ENCODE results near the gene C4A.
"Not testable (repeated sequence)": the region's sequence is repeated elsewhere in the genome, so short reads cannot be mapped to it uniquely, and the experiment has no call there.

Gene C4A

DNA sequence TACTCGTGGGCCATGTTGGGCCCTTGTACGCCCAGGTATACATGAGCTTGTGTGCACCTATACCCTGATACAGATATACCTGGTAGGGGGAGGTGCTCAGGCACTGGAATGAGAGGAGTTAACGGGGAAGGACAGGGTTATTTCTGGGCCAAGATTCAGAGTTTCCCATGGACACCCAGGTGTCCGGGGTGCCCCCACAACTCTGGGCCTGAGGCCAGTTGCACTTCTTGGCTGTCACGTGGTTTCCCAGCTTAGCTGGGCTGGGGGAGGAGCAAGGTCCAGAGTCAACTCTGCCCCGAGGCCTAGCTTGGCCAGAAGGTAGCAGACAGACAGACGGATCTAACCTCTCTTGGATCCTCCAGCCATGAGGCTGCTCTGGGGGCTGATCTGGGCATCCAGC, at the start of gene C4A:
C4A (plus strand) TSS at position 314 of the 400 bp plus-strand sequence; CDS start at position 365, 51 bp downstream.
- ATAC-seq; H3K36me3 Mint-ChIP-seq (ENCODE audit: low read depth); H3K27me3 Mint-ChIP-seq; H3K9me3 Mint-ChIP-seq; H3K4me1 Mint-ChIP-seq; H3K4me3 Mint-ChIP-seq; DNase-seq; H3K27ac Mint-ChIP-seq: not testable (repeated sequence)

DNA sequence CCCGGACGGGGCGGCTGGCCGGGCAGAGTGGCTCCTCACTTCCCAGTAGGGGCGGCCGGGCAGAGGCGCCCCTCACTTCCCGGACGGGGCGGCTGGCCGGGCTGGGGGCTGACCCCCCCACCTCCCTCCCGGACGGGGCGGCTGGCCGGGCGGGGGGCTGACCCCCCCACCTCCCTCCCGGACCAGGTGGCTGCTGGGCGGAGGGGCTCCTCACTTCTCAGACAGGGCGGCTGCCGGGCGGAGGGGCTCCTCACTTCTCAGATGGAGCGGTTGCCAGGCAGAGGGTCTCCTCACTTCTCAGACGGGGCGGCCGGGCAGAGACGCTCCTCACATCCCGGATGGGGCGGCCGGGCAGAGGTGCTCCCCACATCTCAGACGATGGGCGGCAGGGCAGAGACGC, 49.7 kb upstream of the C4A start:
- not testable (repeated sequence) for DNase-seq; H3K36me3 Mint-ChIP-seq (ENCODE audit: low read depth); H3K27me3 Mint-ChIP-seq; H3K4me3 Mint-ChIP-seq; H3K27ac Mint-ChIP-seq; ATAC-seq; H3K4me1 Mint-ChIP-seq; H3K9me3 Mint-ChIP-seq

DNA sequence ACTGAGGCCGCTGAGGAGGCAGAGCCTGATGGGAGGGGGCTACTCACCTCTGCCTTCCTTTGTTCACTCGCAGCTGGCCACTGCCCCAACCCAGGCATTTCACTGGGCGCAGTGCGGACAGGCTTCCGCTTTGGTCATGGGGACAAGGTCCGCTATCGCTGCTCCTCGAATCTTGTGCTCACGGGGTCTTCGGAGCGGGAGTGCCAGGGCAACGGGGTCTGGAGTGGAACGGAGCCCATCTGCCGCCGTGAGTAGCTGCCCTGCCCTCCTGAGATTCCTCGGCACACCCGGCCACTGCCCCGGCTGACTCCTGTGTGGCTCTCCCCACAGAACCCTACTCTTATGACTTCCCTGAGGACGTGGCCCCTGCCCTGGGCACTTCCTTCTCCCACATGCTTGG, 48.3 kb upstream of the C4A start:
- DNase-seq (no peak), ATAC-seq (no peak)
- Mint-ChIP-seq H3K9me3 (no peaks in the 10 kb centered on the region), H3K36me3 (ENCODE audit: low read depth) (no peaks in the 10 kb centered on the region), H3K4me1 (no peaks in the 10 kb centered on the region), H3K4me3 (no peak overlapping the region), H3K27me3 (no peaks in the 10 kb centered on the region), H3K27ac (no peak overlapping the region)

DNA sequence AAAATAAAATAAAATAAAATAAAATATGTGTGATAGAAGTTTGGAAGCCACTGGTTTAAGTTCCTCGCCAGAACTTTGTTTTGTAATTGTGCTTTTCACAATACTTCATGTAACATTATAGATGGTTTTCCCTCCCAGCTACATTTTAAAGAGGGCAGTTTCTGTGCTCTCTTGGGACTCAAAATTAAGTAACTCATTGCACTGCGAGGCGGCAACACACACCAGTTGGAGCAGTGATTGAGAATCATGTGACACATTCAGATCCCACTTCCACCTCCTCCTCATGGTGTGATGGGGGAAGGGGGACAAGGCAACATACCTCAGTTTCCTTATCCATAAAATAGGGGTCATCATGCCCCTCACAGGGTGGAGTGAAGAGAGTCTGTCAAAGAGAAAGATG, 46.8 kb upstream of the C4A start:
- no peak overlapping the region for H3K4me3 Mint-ChIP-seq
- no peaks in the 10 kb centered on the region for H3K27me3 Mint-ChIP-seq
- no peak overlapping the region for H3K27ac Mint-ChIP-seq
- no peaks in the 10 kb centered on the region for H3K9me3 Mint-ChIP-seq
- DNase-seq (no peak), ATAC-seq (no peak)
- H3K36me3 Mint-ChIP-seq (ENCODE audit: low read depth): no peaks in the 10 kb centered on the region
- H3K4me1 Mint-ChIP-seq: no peaks in the 10 kb centered on the region

DNA sequence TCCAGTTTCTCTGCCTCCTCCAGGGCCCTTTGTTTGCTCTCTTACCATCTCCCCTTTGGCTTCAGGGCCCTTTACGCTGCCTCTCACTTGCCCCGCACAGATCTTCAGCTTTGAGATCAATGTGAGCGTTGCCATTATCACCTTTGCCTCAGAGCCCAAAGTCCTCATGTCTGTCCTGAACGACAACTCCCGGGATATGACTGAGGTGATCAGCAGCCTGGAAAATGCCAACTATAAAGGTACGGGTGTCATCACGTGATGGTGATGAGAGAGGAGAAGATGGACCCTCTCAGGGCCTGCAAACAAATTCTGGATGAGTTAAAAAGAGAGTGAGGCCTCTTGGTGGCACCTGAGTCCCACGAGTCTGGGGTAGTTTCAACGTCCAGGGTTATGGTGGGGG, 46.0 kb upstream of the C4A start:
- Mint-ChIP-seq H3K4me3 (no peak overlapping the region), H3K27ac (no peak overlapping the region), H3K9me3 (no peaks in the 10 kb centered on the region), H3K4me1 (no peaks in the 10 kb centered on the region), H3K36me3 (ENCODE audit: low read depth) (no peaks in the 10 kb centered on the region), H3K27me3 (no peaks in the 10 kb centered on the region)
- DNase-seq: no peak
- no peak for ATAC-seq

DNA sequence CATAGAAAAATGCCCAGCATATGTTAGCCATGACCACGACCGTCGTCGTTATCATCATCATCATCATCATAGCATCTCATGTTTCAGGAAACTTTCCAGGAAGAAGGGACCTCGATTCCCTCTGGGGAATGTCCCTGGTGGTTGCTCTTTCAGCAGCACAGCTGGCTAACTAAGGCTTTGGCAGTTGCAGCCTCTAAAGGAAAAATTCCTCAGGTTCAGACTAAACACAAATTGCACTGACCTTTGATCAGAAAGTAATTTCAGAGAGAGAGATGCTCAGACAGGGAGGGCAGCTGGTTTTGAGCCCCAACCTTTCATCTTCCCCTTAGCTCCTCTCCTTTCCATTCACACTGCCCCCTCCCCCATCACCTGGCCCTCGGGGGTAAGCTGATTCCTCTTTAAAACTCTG, 41.6 kb upstream of the C4A start:
- Mint-ChIP-seq H3K27me3 (peaks cover 11% of the 10 kb centered on the region), H3K4me1 (peaks cover under 1% of the 10 kb centered on the region), H3K9me3 (no peaks in the 10 kb centered on the region), H3K36me3 (ENCODE audit: low read depth) (no peaks in the 10 kb centered on the region), H3K27ac (no peak overlapping the region), H3K4me3 (no peak overlapping the region)
- DNase-seq (no peak), ATAC-seq (no peak)

DNA sequence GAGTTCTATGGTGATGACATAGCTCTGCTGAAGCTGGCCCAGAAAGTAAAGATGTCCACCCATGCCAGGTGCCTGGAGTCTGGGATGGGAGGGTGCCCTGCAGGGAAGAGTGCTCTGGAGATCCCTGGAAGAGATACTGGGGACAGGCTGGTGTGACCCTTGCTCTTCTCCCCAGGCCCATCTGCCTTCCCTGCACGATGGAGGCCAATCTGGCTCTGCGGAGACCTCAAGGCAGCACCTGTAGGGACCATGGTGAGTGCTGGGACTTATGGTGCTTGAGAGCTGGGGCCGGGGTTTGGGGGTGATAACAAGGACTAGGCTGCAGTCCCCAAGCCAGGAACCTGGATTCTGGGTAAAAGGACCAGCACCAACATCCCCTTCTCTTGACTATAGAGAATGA, 38.1 kb upstream of the C4A start:
- Mint-ChIP-seq H3K4me3 (no peak overlapping the region), H3K27ac (no peak overlapping the region), H3K27me3 (peaks cover 11% of the 10 kb centered on the region), H3K9me3 (no peaks in the 10 kb centered on the region), H3K36me3 (ENCODE audit: low read depth) (no peaks in the 10 kb centered on the region), H3K4me1 (peaks cover 7% of the 10 kb centered on the region)
- ATAC-seq (no peak), DNase-seq (no peak)

DNA sequence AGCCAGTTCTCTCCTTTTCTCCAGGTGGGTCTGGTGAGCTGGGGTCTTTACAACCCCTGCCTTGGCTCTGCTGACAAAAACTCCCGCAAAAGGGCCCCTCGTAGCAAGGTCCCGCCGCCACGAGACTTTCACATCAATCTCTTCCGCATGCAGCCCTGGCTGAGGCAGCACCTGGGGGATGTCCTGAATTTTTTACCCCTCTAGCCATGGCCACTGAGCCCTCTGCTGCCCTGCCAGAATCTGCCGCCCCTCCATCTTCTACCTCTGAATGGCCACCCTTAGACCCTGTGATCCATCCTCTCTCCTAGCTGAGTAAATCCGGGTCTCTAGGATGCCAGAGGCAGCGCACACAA, 36.7 kb upstream of the C4A start:
- ATAC-seq: no peak
- Mint-ChIP-seq H3K36me3 (ENCODE audit: low read depth) (no peaks in the 10 kb centered on the region), H3K4me3 (no peak overlapping the region), H3K27ac (no peak overlapping the region), H3K27me3 (peaks cover 11% of the 10 kb centered on the region), H3K4me1 (peaks cover 7% of the 10 kb centered on the region), H3K9me3 (no peaks in the 10 kb centered on the region)
- no peak for DNase-seq

DNA sequence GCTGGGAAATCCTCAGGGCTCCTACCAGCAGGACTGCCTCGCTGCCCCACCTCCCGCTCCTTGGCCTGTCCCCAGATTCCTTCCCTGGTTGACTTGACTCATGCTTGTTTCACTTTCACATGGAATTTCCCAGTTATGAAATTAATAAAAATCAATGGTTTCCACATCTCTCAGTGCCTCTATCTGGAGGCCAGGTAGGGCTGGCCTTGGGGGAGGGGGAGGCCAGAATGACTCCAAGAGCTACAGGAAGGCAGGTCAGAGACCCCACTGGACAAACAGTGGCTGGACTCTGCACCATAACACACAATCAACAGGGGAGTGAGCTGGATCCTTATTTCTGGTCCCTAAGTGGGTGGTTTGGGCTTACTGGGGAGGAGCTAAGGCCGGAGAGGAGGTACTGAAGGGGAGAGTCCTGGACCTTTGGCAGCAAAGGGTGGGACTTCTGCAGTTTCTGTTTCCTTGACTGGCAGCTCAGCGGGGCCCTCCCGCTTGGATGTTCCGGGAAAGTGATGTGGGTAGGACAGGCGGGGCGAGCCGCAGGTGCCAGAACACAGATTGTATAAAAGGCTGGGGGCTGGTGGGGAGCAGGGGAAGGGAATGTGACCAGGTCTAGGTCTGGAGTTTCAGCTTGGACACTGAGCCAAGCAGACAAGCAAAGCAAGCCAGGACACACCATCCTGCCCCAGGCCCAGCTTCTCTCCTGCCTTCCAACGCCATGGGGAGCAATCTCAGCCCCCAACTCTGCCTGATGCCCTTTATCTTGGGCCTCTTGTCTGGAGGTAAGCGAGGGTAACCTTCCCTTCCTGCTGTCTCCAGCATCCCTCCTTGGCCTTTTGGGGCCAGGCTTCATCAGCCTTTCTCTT, 36.1 kb upstream of the C4A start, which contains the start of gene CFB:
CFB (plus strand) TSS at position 589 of the 863 bp plus-strand sequence; CDS start at position 716, 127 bp downstream.
- Mint-ChIP-seq H3K27me3 (peaks cover 11% of the 10 kb centered on the region), H3K4me3 (no peak within 1 kb of the TSS), H3K27ac (no peak within 1 kb of the TSS), H3K9me3 (no peaks in the 10 kb centered on the region), H3K4me1 (peaks cover 7% of the 10 kb centered on the region), H3K36me3 (ENCODE audit: low read depth) (no peaks in the 10 kb centered on the region)
- ATAC-seq: peak; percentile 25
- no peak for DNase-seq

DNA sequence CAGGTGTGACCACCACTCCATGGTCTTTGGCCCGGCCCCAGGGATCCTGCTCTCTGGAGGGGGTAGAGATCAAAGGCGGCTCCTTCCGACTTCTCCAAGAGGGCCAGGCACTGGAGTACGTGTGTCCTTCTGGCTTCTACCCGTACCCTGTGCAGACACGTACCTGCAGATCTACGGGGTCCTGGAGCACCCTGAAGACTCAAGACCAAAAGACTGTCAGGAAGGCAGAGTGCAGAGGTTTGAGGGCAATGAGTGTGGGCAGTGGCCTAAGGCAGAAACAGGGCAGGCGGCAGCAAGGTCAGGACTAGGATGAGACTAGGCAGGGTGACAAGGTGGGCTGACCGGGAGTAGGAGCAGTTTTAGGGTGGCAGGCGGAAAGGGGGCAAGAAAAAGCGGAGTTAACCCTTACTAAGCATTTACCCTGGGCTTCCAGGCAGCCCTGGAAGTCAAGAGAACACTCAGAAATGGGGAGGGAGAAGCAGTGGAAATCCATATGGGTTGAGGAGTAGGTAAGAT, 35.4 kb upstream of the C4A start:
- Mint-ChIP-seq H3K4me1 (peaks cover 7% of the 10 kb centered on the region), H3K9me3 (no peaks in the 10 kb centered on the region), H3K4me3 (no peak overlapping the region), H3K36me3 (ENCODE audit: low read depth) (peaks cover 3% of the 10 kb centered on the region), H3K27me3 (peaks cover 8% of the 10 kb centered on the region), H3K27ac (no peak overlapping the region)
- no peak for ATAC-seq
- DNase-seq: no peak

DNA sequence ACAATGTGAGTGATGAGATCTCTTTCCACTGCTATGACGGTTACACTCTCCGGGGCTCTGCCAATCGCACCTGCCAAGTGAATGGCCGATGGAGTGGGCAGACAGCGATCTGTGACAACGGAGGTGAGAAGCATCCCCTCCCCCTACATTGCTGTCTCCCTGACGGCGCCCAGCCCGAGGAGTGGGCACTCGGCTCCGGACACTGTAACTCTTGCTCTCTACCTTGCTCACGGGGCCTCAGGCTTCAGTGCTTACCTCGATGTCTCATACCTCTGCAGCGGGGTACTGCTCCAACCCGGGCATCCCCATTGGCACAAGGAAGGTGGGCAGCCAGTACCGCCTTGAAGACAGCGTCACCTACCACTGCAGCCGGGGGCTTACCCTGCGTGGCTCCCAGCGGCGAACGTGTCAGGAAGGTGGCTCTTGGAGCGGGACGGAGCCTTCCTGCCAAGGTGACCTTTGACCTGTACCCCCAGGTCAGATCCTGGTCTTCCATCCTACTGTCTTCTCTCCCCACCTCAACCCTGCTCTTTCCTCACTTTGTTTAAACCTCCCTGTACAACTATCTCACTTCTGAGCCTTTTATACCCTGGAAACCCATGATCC, 34.7 kb upstream of the C4A start:
- ATAC-seq (no peak), DNase-seq (no peak)
- Mint-ChIP-seq H3K4me1 (peaks cover 7% of the 10 kb centered on the region), H3K27me3 (peaks cover 8% of the 10 kb centered on the region), H3K9me3 (no peaks in the 10 kb centered on the region), H3K36me3 (ENCODE audit: low read depth) (peaks cover 3% of the 10 kb centered on the region), H3K27ac (no peak overlapping the region), H3K4me3 (no peak overlapping the region)

DNA sequence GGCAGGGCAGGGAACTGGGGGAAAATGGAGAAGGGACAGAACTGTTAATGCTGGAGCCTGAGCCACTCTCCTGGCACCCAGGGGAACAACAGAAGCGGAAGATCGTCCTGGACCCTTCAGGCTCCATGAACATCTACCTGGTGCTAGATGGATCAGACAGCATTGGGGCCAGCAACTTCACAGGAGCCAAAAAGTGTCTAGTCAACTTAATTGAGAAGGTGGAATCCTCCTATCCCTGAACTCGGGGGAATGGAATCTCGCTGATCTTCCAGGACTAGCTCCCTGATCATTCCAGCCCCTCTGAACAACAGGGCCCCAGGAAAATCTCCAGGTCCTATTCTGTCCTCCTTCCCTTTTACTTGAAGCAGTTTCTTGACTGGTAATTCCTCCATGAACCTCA, 34.0 kb upstream of the C4A start:
- Mint-ChIP-seq H3K27me3 (peaks cover 3% of the 10 kb centered on the region), H3K36me3 (ENCODE audit: low read depth) (peaks cover 3% of the 10 kb centered on the region), H3K9me3 (no peaks in the 10 kb centered on the region), H3K27ac (no peak overlapping the region), H3K4me3 (no peak overlapping the region), H3K4me1 (peaks cover 7% of the 10 kb centered on the region)
- DNase-seq: no peak
- no peak for ATAC-seq

DNA sequence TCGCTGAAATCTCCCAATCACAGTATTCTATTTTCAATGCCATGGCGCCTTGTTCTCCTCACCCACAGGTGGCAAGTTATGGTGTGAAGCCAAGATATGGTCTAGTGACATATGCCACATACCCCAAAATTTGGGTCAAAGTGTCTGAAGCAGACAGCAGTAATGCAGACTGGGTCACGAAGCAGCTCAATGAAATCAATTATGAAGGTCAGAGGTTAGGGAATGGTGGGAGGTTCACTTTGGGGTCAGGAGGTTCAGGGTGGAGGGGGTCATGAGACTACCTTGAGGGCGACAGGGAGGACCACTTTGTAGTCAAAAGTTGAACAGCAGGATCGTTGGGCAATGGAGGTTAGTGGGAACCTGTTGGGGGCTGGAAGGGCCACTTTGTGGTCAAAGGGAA, 33.6 kb upstream of the C4A start:
- DNase-seq (no peak), ATAC-seq (no peak)
- H3K36me3 Mint-ChIP-seq (ENCODE audit: low read depth): peaks cover 5% of the 10 kb centered on the region
- no peaks in the 10 kb centered on the region for H3K9me3 Mint-ChIP-seq
- H3K27ac Mint-ChIP-seq: no peak overlapping the region
- H3K4me3 Mint-ChIP-seq: no peak overlapping the region
- peaks cover 2% of the 10 kb centered on the region for H3K27me3 Mint-ChIP-seq
- peaks cover 7% of the 10 kb centered on the region for H3K4me1 Mint-ChIP-seq

DNA sequence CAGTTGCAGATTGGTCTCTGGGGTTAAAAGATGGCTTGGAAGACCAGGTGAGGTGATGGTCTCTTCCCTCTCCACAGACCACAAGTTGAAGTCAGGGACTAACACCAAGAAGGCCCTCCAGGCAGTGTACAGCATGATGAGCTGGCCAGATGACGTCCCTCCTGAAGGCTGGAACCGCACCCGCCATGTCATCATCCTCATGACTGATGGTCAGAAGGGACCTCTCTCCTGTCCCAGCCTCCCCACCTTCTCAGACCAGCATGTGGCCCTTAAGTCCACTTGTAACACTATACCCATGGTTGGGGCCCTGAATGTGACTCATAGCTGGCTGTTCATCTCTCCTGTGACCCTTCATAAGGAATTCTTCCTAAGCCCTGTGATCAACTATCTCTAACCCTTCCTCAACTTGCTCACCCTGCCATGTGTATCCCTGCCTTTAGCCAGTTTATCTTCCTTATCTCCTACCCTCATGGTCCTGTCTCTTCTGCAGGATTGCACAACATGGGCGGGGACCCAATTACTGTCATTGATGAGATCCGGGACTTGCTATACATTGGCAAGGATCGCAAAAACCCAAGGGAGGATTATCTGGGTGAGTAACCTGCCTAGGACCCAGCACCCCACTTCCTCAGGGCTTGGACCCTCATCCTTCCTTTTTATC, 33.0 kb upstream of the C4A start:
- ATAC-seq: no peak
- peaks cover 11% of the 10 kb centered on the region for H3K36me3 Mint-ChIP-seq (ENCODE audit: low read depth)
- no peak overlapping the region for H3K27ac Mint-ChIP-seq
- no peak for DNase-seq
- H3K4me3 Mint-ChIP-seq: no peak overlapping the region
- H3K9me3 Mint-ChIP-seq: no peaks in the 10 kb centered on the region
- H3K4me1 Mint-ChIP-seq: peaks cover 7% of the 10 kb centered on the region
- H3K27me3 Mint-ChIP-seq: peaks cover 2% of the 10 kb centered on the region

Data from activated naive CD8-positive, alpha-beta T cell treated with anti-CD3 and anti-CD28 coated beads, Interleukin-2, amount 50 U/mL, for 24 hours (primary cell).